HepG2 (cell line): ENCODE measurements around the gene ACP1. TPM values are rescaled to one million over a fixed set of nuclear protein-coding genes. Genes with fewer than 3 reads are reported as not detected.

Experiments used
- BHLHE40 ChIP-seq: IDR thresholded peaks from 2 replicates; pipeline ENCODE4 v1.6.1; 2011; ENCODE audit warnings: low read length, improper control_type of control experiment
- CBX2 ChIP-seq, 2 experiments: fragments of 200-600 bp in 1 of 2; sonication (generic); formaldehyde crosslinking in 1 of 2; IDR thresholded peaks; 2 replicates each; pipeline versions ENCODE4 v1.7.0 to v1.8.1; 2018 to 2022; ENCODE audit warnings: low read depth in 2 of 2, low read length in 1 of 2, mild to moderate bottlenecking in 1 of 2, missing genetic modification reagents in 1 of 2
- CEBPG ChIP-seq: IDR thresholded peaks from 2 replicates; pipeline ENCODE4 v1.6.1; 2016
- GATAD2A ChIP-seq: IDR thresholded peaks from 2 replicates; pipeline ENCODE4 v1.6.1; 2016
- GRHL1 ChIP-seq: sonication (generic); formaldehyde crosslinking; conservative IDR thresholded peaks from 2 replicates; pipeline ENCODE4 v1.8.0; 2022; ENCODE audit warnings: missing genetic modification reagents
- IRF1 ChIP-seq: sonication (generic); formaldehyde crosslinking; IDR thresholded peaks from 2 replicates; pipeline ENCODE4 v1.4.0; 2020; ENCODE audit warnings: low read depth, mild to moderate bottlenecking, missing genetic modification reagents
- MLLT10 ChIP-seq: sonication (generic); formaldehyde crosslinking; IDR thresholded peaks from 2 replicates; pipeline ENCODE4 v1.4.0; 2020; ENCODE audit warnings: missing genetic modification reagents
- NCOA2 ChIP-seq: sonication (generic); formaldehyde crosslinking; IDR thresholded peaks from 2 replicates; pipeline ENCODE4 v1.8.0; 2022; ENCODE audit warnings: inconsistent platforms
- NCOA5 ChIP-seq: sonication (generic); formaldehyde crosslinking; IDR thresholded peaks from 2 replicates; pipeline ENCODE4 v1.4.0; 2020; ENCODE audit warnings: missing genetic modification reagents
- PAF1 ChIP-seq: IDR thresholded peaks from 2 replicates; pipeline ENCODE4 v1.6.1; 2016; ENCODE audit warnings: missing genetic modification reagents, missing compliant biosample characterization
- PCBP1 ChIP-seq: fragments of 200-400 bp; formaldehyde crosslinking; IDR thresholded peaks from 2 replicates; pipeline ENCODE4 v1.6.1; 2017; ENCODE audit warnings: mild to moderate bottlenecking, low read depth, low read length, borderline replicate concordance
- REL ChIP-seq: sonication (generic); formaldehyde crosslinking; conservative IDR thresholded peaks from 2 replicates; pipeline ENCODE4 v1.8.0; 2022; ENCODE audit warnings: mild to moderate bottlenecking, missing genetic modification reagents, moderate library complexity
- SMAD3 ChIP-seq: sonication (generic); formaldehyde crosslinking; IDR thresholded peaks from 2 replicates; pipeline ENCODE4 v1.4.0; 2020; ENCODE audit warnings: missing genetic modification reagents
- SMYD3 ChIP-seq: sonication (generic); formaldehyde crosslinking; IDR thresholded peaks from 2 replicates; pipeline ENCODE4 v1.8.1; 2023; ENCODE audit warnings: mild to moderate bottlenecking, missing genetic modification reagents
- SOX6 ChIP-seq, 2 experiments: fragments of 450-650 bp in 1 of 2; sonication (generic) in 1 of 2; formaldehyde crosslinking in 1 of 2; IDR thresholded peaks; 2 replicates each; pipeline versions ENCODE4 v1.4.0 to v1.6.1; 2017 to 2020; ENCODE audit warnings: antibody characterized with exemption in 1 of 2, mild to moderate bottlenecking in 1 of 2, missing genetic modification reagents in 1 of 2
- STAT5B ChIP-seq: sonication (generic); formaldehyde crosslinking; IDR thresholded peaks from 2 replicates; pipeline ENCODE4 v1.4.0; 2020; ENCODE audit warnings: missing genetic modification reagents
- THAP9 ChIP-seq: sonication (generic); formaldehyde crosslinking; IDR thresholded peaks from 2 replicates; pipeline ENCODE4; 2020; ENCODE audit warnings: missing genetic modification reagents, mild to moderate bottlenecking, borderline replicate concordance
- ZNF121 ChIP-seq: sonication (generic); formaldehyde crosslinking; IDR thresholded peaks from 2 replicates; pipeline ENCODE4 v1.5.0; 2020; ENCODE audit warnings: mild to moderate bottlenecking, missing genetic modification reagents
- ZNF224 ChIP-seq: sonication (generic); formaldehyde crosslinking; IDR thresholded peaks from 2 replicates; pipeline ENCODE4 v1.5.0; 2020; ENCODE audit warnings: mild to moderate bottlenecking, missing genetic modification reagents
- ZNF235 ChIP-seq: sonication (generic); formaldehyde crosslinking; IDR thresholded peaks from 2 replicates; pipeline ENCODE4 v1.8.1; 2023; ENCODE audit warnings: mild to moderate bottlenecking, missing genetic modification reagents, borderline replicate concordance
- ZNF34 ChIP-seq: sonication (generic); formaldehyde crosslinking; IDR thresholded peaks from 2 replicates; pipeline ENCODE4 v1.4.0; 2020; ENCODE audit warnings: mild to moderate bottlenecking, missing genetic modification reagents, borderline replicate concordance
- ZNF446 ChIP-seq: sonication (generic); formaldehyde crosslinking; IDR thresholded peaks from 2 replicates; pipeline ENCODE4 v1.5.0; 2020; ENCODE audit warnings: mild to moderate bottlenecking, missing genetic modification reagents
- ZNF549 ChIP-seq: sonication (generic); formaldehyde crosslinking; IDR thresholded peaks from 2 replicates; pipeline ENCODE4 v1.5.0; 2020; ENCODE audit warnings: missing genetic modification reagents
- ZNF562 ChIP-seq: sonication (generic); formaldehyde crosslinking; IDR thresholded peaks from 2 replicates; pipeline ENCODE4 v1.8.0; 2022; ENCODE audit warnings: missing genetic modification reagents, borderline replicate concordance
- ZNF629 ChIP-seq: sonication (generic); formaldehyde crosslinking; conservative IDR thresholded peaks from 2 replicates; pipeline ENCODE4 v1.5.0; 2020; ENCODE audit warnings: missing genetic modification reagents
- ZNF761 ChIP-seq: sonication (generic); formaldehyde crosslinking; conservative IDR thresholded peaks from 2 replicates; pipeline ENCODE4 v1.4.0; 2020; ENCODE audit warnings: mild to moderate bottlenecking, missing genetic modification reagents
- polyA plus RNA-seq, 8 experiments: library from polyadenylated mRNA; depleted of rRNA in 3 of 8; stranded (reverse) in 7 of 8; unstranded in 1 of 8; fragments of >200 nt; fragmentation: Illumina TruSeq in 4 of 8; extraction: Trizol in 4 of 8; gene quantifications; 2 replicates each; pipeline versions ENCODE4 v1.2.1 to v1.2.3, GENCODE V29; 2011 to 2016; ENCODE audit warnings: low read depth in 4 of 8, missing spikeins in 1 of 8, mixed read lengths in 1 of 8; ENCODE audit not compliant: insufficient read depth in 1 of 8
- total RNA-seq, 5 experiments: library from RNA; depleted of rRNA; stranded (reverse); fragments of >200 nt; fragmentation: Illumina TruSeq; extraction: Trizol; gene quantifications; 2 replicates each; pipeline ENCODE4 v1.2.3, GENCODE V29; 2016; ENCODE audit warnings: low read depth in 1 of 5
- TF ChIP-seq, protein P1 (sequence below): sonication (generic); formaldehyde crosslinking; IDR thresholded peaks from 2 replicates; pipeline ENCODE4 v1.8.0; 2022; ENCODE audit warnings: missing genetic modification reagents, mild to moderate bottlenecking, inconsistent platforms, borderline replicate concordance

The ACP1 gene
- total and polyA plus RNA-seq, 2 of the 13 experiments (the other 11 are each of a cell fraction or from before 2014, with no cell fraction given), result 246 to 348 TPM

DNA sequence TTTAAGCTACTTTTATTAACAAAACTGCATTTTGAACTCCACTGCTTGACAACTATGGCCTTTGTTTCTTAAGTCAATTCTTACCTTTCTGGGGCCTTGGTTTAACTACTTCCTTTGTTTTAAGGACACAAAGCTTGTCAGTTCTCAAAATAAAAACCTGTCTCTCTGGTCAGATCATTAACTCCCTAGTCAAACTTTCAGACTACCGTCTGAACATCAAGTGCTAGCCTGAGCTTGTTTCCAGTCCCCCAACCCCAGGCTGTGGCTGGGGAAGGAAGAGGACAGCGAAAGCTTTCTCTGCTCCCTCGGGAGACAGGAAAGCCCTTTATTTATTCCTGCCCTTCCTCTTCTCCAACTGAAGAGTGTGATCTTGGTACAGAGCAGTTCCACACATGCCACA lies 2.6 kb upstream of the ACP1 start (continued):
- TF ChIP-seq PAF1 (CRISPR knock-in tag) (no peak), GRHL1 (CRISPR knock-in tag) (no peak), ZNF235 (no peak), IRF1 (CRISPR knock-in tag) (no peak), SMAD3 (peak; percentile 69; the same call in 1 of the 2 replicates), NCOA5 (CRISPR knock-in tag) (no peak), NCOA2 (CRISPR knock-in tag) (0 out of 2 replicates have a peak, but pooled peaks have one; percentile 40), THAP9 (no peak), ZNF562 (CRISPR knock-in tag) (no peak), STAT5B (CRISPR knock-in tag) (no peak), SOX6 (IDR thresholded peaks at IDR 0.05) (no peak), SOX6 (CRISPR knock-in tag; IDR thresholded peaks at IDR 0.05) (peak; percentile 71; the same call in 1 of the 2 replicates), ZNF629 (CRISPR knock-in tag) (no peak), BHLHE40 (no peak), MLLT10 (CRISPR knock-in tag) (no peak), ZNF549 (CRISPR knock-in tag) (no peak), PCBP1 (no peak), ZNF761 (CRISPR knock-in tag) (no peak), CBX2 (IDR thresholded peaks at IDR 0.05; ENCODE audit: low read depth, low read length) (no peak), CBX2 (CRISPR knock-in tag; IDR thresholded peaks at IDR 0.05; ENCODE audit: low read depth) (no peak), SMYD3 (CRISPR knock-in tag) (no peak), REL (no peak), ZNF34 (no peak), ZNF446 (no peak), CEBPG (CRISPR knock-in tag) (no peak), ZNF224 (CRISPR knock-in tag) (no peak), GATAD2A (CRISPR knock-in tag) (peak; percentile 38; the same call in 1 of the 2 replicates), ZNF121 (no peak)
- TF ChIP-seq, protein P1, sequence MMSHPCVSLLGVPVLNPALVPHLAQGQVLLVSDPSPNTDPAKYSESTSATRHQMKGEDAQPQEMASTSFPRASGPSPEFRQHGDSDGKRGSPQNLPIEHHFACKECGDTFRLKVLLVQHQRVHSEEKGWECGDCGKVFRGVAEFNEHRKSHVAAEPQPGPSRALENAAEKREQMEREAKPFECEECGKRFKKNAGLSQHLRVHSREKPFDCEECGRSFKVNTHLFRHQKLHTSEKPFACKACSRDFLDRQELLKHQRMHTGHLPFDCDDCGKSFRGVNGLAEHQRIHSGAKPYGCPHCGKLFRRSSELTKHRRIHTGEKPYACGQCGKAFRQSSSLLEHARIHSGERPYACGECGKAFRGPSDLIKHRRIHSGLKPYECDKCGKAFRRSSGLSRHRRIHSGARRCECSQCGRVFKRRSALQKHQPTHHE, result no peak
